GM18502 (cell line): ENCODE results near the gene NUMBL.
"Not testable (repeated sequence)": the region's sequence is repeated elsewhere in the genome, so short reads cannot be mapped to it uniquely, and the experiment has no call there.

Experiments
- ATAC-seq: cut with Tn5 transposase; IDR thresholded peaks from one replicate; pipeline ENCODE4 v1.9.1; 2021; ENCODE audit warnings: mild to moderate bottlenecking; ENCODE audit not compliant: unreplicated experiment, poor library complexity

The NUMBL gene

DNA sequence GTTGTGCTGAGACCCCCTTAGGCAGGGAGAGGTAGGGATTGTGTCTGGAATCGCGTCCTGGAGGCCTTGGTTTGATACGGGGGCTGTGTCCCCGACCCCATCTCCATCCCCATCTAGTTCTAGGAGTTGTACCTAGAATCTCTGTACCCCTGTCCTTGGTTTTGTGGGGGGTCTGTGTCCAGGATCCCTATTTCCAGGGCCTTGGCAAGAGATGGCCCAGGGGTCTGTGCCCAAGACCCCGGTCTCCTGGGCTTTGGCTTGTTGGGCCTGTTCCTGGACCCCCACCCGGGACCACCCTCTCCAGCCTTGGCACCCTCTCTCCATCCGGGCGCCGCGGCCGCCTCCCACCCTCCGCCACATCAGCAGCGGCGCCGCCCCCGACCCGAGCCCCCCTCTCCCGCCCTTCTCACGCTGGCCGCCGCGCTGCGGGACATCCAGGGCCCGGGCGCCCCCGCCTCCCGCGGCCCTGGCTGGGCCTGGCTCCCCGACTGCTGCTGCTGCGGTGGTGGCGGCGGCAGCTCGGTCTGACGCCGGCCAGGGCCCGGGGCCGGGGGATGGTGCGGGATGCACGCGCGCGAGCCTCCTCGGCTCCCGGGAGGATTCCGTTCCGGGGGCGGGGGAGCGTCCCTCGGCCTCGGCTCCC lies at the start of gene NUMBL:
Gene NUMBL, minus strand, starts transcription at position 602 of the 643 bp plus-strand sequence. Its CDS starts 168 bp downstream, at position 434.
- ATAC-seq: peak; percentile 1

DNA sequence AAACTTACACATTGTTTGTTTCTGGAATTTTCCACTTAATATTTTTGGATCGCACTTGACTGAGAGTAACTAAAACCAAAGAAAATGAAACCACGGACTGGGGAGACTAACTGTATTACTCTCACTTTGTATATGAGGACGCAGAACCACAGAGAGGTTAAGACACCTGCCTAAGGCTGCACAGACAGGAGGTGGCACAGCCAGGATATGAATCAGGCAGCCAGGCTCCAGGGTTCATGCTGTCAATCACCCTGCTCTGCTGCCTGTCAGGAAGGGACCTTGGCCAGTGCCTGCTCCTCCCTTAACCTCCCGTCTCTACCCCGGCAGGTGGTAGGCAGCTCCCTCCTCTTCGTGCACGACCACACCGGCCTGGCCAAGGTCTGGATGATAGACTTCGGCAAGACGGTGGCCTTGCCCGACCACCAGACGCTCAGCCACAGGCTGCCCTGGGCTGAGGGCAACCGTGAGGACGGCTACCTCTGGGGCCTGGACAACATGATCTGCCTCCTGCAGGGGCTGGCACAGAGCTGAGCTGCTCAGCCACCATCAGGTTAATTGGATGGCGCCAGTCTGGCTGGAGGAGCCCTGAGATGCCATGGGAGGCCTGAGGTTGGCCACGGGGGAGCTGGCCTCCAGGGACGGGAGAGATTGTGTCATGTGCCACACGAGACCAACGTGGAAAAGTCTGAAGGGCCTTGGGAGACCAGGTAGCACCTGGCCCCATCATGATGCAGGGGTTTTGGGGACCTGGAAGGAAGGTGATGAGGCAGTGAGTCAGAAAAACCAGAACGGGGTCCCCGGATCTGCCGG lies 48.8 kb upstream of the NUMBL start:
- ATAC-seq: no peak

DNA sequence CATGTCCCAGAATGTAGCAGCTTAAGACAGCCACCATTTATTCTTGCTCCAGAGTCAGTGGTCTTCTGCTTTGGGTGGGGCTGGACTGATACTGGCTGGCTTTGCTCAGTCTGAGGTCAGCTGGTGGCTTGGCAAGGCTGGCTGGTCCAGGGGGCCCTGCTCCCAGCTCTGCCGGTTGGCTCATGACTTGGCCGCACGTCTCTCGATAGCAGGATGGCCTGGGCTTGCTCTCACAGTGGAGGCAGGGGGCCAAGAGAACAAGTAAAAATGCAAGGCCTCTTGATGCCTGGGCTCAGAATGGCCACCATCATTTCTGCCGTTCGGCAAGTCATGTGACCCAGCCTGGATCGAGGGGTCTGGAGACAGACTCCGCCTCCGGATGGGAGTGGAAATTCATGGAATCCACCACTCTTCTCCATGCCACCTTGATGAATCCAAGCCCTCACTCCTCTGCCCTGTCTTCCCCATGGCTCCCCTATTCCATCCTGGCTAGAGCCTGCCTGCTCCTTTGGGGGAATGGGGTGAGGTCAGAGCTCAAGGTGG lies 46.7 kb upstream of the NUMBL start:
- ATAC-seq: no peak

DNA sequence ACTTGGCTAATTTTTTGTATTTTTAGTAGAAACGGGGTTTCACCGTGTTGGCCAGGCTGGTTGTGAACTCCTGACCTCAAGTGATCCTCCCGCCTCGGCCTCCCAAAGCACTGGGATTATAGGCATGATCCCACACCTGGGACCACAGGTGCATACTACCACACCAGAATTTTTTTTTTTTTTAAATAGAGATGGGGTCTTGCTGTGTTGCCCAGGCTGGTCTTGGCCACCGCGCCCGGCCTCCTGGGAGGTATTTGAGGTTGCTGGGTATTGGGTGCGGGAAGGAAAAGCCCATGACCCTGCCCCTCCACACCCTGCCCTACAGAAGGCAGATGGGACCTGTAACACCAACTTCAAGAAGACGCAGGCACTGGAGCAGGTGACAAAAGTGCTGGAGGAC lies 46.2 kb upstream of the NUMBL start:
- no peak for ATAC-seq

DNA sequence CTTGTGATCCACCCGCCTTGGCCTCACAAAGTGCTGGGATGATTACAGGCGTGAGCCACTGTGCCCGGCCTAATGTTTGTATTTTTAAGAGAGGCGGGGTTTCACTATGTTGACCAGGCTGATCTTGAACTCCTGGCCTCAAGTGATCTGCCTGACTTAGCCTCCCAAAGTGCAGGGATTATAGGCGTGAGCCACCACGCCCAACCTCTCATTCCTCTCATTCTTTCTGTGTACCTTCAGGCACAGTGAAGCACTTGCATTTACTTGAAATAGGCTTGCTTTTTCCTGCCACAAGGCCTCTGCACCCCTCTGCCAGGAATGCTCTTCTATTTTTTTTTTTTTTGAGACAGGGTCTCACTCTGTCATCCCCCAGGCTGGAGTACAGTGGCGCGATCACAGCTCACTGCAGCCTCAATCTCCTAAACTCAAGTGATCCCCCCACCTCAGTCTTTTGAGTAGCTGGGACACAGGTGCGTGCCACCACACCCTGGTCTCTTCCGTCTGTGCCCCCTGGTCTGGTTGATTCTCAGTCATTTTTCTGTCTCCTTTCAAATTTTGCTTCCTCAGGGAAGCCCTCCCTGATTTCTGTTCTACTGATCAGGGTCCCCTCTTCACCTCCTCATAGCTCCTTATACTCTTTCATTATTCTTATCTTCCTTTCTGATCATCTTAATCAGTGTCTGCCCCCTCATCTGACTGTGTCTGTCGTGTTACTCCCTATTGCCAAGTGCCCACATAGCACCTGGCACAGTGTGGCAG lies 44.7 kb upstream of the NUMBL start:
- ATAC-seq: no peak

- ATAC-seq: no peak
Observed at GRCh38 chr19:40733149-40733548, 42.7 kb upstream of the NUMBL start.

GRCh38 chr19:40732304-40732703 lies 41.9 kb upstream of the NUMBL start:
- not testable (repeated sequence) for ATAC-seq

DNA sequence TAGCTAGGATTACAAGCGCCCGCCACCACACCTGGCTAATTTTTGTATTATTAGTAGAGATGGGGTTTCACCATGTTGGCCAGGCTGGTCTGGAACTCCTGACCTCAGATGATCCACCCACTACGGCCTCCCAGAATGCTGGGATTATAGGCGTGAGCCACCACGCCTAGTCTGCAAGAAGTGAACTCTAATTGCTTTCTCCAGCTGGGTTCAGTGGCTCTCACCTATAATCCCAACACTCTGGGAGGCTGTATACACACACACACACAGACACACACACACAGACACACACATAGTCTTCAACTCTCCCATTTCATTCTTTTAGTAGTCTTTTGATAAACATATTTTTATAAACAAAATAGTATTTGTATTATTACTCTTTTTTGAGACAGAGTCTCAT lies 39.6 kb upstream of the NUMBL start:
- not testable (repeated sequence) for ATAC-seq

DNA sequence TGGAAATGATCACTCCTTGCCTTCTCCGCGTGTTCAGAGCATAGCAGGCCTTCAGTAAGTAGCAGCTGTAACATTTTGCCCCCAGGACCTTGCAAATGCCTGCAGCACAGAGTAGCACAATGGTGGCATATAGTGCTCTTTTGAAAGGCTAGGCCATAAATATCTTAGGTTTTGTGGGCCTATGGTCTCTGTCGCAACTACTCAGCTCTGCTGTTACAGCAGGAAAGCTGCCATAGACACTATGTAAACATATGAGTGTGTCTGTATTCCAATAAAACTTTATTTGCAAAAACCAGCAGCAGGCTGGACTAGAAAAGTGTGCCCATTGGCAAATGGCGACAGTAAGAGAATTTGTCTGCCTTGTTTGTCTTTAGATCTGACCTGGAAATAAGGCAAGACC lies 35.8 kb upstream of the NUMBL start:
- ATAC-seq: no peak

GRCh38 chr19:40724855-40725254 lies 34.4 kb upstream of the NUMBL start:
- ATAC-seq: no peak

GRCh38 chr19:40724315-40724714 lies 33.9 kb upstream of the NUMBL start:
- ATAC-seq: no peak

- no peak for ATAC-seq
Observed at GRCh38 chr19:40723661-40724254, 33.3 kb upstream of the NUMBL start.

DNA sequence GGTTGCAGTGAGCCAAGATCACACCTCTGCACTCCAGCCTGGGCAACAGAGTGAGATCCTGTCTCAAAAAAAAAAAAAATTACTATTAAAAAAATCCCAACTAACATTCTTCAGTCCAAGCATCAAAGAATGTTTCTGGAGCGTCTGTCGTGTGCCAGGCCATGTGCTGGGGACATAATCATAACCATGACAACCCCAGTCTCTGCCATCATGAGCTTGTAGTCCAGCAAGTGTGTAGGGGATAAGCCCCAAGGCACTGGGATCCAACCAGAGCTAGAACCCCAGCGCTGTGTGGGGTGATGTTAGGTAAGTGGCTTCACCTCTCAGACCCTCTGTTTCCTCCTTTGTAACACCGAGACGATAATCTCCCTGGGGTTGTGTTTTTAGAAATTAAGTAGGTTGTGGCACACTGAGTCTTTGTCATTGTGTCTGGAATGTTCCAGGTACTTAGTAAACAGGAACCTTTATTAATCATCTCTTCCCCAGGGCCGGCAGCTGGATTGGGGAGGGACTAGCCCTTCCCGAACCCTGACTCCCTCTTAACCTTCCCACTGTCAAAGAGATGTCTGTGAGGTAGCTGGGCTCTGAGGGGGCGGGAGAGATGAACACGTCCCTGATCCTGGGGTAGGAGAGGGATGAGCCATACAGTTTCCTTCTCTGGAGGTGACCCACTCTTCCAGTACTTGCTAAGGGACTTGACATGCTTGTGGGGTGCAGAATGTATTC lies 31.6 kb upstream of the NUMBL start:
- ATAC-seq: no peak

GRCh38 chr19:40721140-40721486 lies 30.7 kb upstream of the NUMBL start:
- ATAC-seq: no peak

- ATAC-seq: no peak
Observed at GRCh38 chr19:40719414-40719894, 29.0 kb upstream of the NUMBL start.

DNA sequence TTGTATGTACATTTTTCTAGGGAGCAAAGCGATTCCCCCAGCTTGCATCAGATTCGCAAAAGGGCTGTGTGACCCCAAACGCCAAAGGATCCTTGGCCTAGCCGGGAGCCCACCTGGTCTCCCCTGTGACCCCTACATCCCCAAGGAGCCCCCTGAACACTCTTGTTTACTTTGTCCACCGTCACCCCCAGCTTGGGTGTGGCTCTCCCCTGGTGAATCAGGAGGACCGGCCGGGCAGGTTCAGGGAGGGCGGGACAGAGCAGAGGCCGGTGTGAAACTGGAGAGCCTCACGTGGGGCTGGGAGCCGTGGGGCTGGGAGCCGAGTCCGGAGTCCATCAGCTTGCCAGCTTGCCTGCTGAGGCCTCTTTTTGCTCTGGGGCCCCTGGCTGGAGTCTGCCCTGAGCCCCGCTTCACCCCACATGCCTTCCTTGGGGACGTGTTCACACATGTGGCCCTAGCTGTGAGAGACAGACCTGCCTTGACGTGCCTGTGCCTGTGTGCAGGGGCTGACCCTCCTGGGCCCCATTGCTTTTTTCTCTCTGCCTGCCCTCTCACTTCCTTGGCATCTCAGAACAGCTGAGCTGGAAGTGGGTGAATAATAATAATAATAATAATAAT lies 28.4 kb upstream of the NUMBL start:
- no peak for ATAC-seq

- ATAC-seq: no peak
Observed at GRCh38 chr19:40717880-40718773, 27.7 kb upstream of the NUMBL start.

DNA sequence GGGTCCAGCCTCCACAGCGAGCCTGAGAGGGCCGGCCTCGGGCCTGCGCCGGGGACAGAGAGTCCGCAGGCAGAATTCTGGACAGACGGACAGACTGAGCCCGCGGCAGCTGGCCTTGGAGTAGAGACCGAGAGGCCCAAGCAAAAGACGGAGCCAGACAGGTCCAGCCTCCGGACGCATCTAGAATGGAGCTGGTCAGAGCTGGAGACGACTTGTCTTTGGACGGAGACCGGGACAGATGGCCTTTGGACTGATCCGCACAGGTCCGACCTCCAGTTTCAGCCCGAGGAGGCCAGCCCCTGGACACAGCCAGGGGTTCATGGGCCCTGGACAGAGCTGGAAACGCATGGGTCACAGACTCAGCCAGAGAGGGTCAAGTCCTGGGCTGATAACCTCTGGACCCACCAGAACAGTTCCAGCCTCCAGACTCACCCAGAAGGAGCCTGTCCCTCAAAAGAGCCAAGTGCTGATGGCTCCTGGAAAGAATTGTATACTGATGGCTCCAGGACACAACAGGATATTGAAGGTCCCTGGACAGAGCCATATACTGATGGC lies 27.0 kb upstream of the NUMBL start:
- no peak for ATAC-seq
